Small intestine (tissue), 7 donors: Measurements from ENCODE around the gene MTMR2. TPM values are rescaled to one million over a fixed set of nuclear protein-coding genes. Genes with fewer than 3 reads are reported as not detected.

ENCODE experiments used
- DNase-seq, 2 donors: peaks; one replicate each; pipeline versions ENCODE4 v3.0.0 to v3.0.0-alpha.2; 2013
- FAIRE-seq: peaks from 2 replicates; lab custom pipeline; 2012; peaks lifted over from hg19 to GRCh38; lab: Jason Lieb, UNC
- H3K27ac ChIP-seq, 3 donors: one replicate each; pipeline ENCODE4 v1.5.1; 2013; ENCODE audit warnings: low read length in 2 of 3, mild to moderate bottlenecking in 2 of 3, control low read depth in 1 of 3, inconsistent platforms in 1 of 3, low read depth in 1 of 3, moderate library complexity in 1 of 3
- H3K27me3 ChIP-seq, 3 donors: one replicate each; pipeline ENCODE4 v1.6.1; 2013; ENCODE audit warnings: low read length in 3 of 3, inconsistent platforms in 1 of 3; ENCODE audit not compliant: control insufficient read depth in 3 of 3, insufficient read depth in 3 of 3
- H3K36me3 ChIP-seq, 3 donors: one replicate each; pipeline ENCODE4 v1.6.1; 2013; ENCODE audit warnings: low read length in 3 of 3, inconsistent platforms in 1 of 3, low read depth in 1 of 3, mild to moderate bottlenecking in 1 of 3, moderate library complexity in 1 of 3; ENCODE audit not compliant: control insufficient read depth in 3 of 3, insufficient read depth in 2 of 3
- H3K4me1 ChIP-seq, 3 donors: one replicate each; pipeline ENCODE4 v1.6.1; 2013; ENCODE audit warnings: low read length in 2 of 3, inconsistent platforms in 1 of 3, low read depth in 1 of 3, mild to moderate bottlenecking in 1 of 3, moderate library complexity in 1 of 3; ENCODE audit not compliant: control insufficient read depth in 3 of 3, insufficient read depth in 2 of 3
- H3K4me3 ChIP-seq, 3 donors: one replicate each; pipeline ENCODE4 v1.5.1; 2013; ENCODE audit warnings: low read length in 3 of 3, control low read depth in 1 of 3, inconsistent platforms in 1 of 3, low read depth in 1 of 3, mild to moderate bottlenecking in 1 of 3, moderate library complexity in 1 of 3
- H3K9me3 ChIP-seq, 2 donors: one replicate each; pipeline ENCODE4 v1.6.1; 2013; ENCODE audit warnings: low read depth in 1 of 2, low read length in 1 of 2; ENCODE audit not compliant: control insufficient read depth in 2 of 2, insufficient read depth in 1 of 2
- WGBS, 3 donors: extraction: QIAGEN DNeasy Blood & Tissue Kit; methylation state at CpG; one replicate each; pipeline ENCODE4 v1.1.7; 2013; 5-methylcytosine and 5-hydroxymethylcytosine counted together
- polyA plus RNA-seq, 4 donors: library from polyadenylated mRNA; stranded (reverse) in 3 of 4; unstranded in 1 of 4; fragments of 200-250 nt in 3 of 4; fragments of 120-200 nt in 1 of 4; gene quantifications; one replicate each; pipeline versions ENCODE4 v1.2.1 to v1.2.3, GENCODE V29; 2013
- donor health status: healthy with polysubstance abuse.
- donor health status: control.
- donor health status: control.
- donor health status: Bipolar disorder and iron deficiency.
- donor health status: healthy.

Gene MTMR2
- polyA plus RNA-seq, 4 donors = 4.7 to 26.8 (median 9.9) TPM

- 0% methylated on average over 53 to 62 of the region's 62 CpGs for WGBS, 3 donors
- H3K36me3 ChIP-seq = peaks cover 3 to 7% (median 6%) of the 10 kb centered on the region in 3 donors
- peaks cover 0 to 14% (median 3%) of the 10 kb centered on the region in 3 donors for H3K4me1 ChIP-seq
- no peaks in the 10 kb centered on the region for H3K9me3 ChIP-seq
- peak within 1 kb of the TSS; percentile 74 to 96 (median 84) for H3K4me3 ChIP-seq
- FAIRE-seq = no peak
- peak; percentile 99 to 100 for DNase-seq
- H3K27me3 ChIP-seq = no peaks in the 10 kb centered on the region
- H3K27ac ChIP-seq = peak within 1 kb of the TSS; percentile 94 to 100 (median 100)
These were observed 134.3 kb downstream of the MTMR2 start, which contains the start of gene FAM76B for GRCh38 chr11:95789506-95790122. TSS of gene FAM76B (minus strand) at chr11:95789782. CDS start at chr11:95789478, 304 bp downstream.

DNA sequence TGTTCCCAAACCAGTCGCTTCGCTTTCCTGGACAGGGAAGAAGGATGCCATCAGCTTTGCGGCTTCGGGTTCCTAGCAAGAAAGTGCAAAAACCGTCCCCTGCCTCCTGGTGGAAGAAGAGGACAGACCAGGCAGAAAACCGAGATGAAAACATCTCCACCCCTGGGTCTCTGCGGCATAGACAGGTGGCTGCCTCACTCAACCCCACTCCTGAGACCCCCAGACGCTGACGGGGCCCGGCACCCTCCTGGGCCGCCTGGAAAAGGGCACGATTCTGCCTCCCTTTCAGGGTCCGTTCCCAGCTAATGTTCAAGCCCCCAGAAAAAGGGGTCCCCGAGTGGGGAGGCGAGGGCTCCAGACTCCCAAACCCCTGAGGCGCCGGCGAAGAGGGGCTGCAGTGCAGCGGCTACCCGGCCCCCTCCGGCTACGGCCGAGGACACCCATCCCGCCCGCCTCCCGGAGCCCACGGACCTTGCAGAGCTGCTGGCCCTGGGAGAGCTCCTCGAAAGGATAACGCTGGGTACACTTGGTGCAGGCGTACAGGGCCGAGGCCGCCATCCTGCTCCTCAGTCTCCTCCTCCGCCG lies 134.9 kb downstream of the MTMR2 start:
- FAIRE-seq = no peak
- no peak for DNase-seq
- H3K27me3 ChIP-seq = no peaks in the 10 kb centered on the region
- peak overlapping the region; percentile 94 to 100 (median 100) for H3K27ac ChIP-seq
- peaks cover 0 to 14% (median 3%) of the 10 kb centered on the region in 3 donors for H3K4me1 ChIP-seq
- peak overlapping the region; percentile 74 to 96 (median 76) for H3K4me3 ChIP-seq
- WGBS, 3 donors = 1% methylated on average over 29 to 34 of the region's 34 CpGs
- H3K36me3 ChIP-seq = peaks cover 4 to 7% (median 6%) of the 10 kb centered on the region in 3 donors
- no peaks in the 10 kb centered on the region for H3K9me3 ChIP-seq

Other genes with a start within 250 kb of the MTMR2 start
- gene FAM76B, start 134.3 kb downstream of the MTMR2 start, polyA plus RNA-seq = 10 to 100 TPM; 10.3 to 32.4 (median 10.6) TPM
- gene CEP57, start 133.6 kb downstream of the MTMR2 start, polyA plus RNA-seq = 10 to 100 TPM; 27.0 to 76.4 (median 41.6) TPM